GM18526 (cell line): ENCODE data around the gene EHBP1.

Experiments used
- POLR2A ChIP-seq: IDR thresholded peaks from 3 replicates; pipeline ENCODE4 v1.6.1; 2011; ENCODE audit not compliant: insufficient read length; ENCODE audit errors: extremely low read depth

EHBP1 gene

DNA sequence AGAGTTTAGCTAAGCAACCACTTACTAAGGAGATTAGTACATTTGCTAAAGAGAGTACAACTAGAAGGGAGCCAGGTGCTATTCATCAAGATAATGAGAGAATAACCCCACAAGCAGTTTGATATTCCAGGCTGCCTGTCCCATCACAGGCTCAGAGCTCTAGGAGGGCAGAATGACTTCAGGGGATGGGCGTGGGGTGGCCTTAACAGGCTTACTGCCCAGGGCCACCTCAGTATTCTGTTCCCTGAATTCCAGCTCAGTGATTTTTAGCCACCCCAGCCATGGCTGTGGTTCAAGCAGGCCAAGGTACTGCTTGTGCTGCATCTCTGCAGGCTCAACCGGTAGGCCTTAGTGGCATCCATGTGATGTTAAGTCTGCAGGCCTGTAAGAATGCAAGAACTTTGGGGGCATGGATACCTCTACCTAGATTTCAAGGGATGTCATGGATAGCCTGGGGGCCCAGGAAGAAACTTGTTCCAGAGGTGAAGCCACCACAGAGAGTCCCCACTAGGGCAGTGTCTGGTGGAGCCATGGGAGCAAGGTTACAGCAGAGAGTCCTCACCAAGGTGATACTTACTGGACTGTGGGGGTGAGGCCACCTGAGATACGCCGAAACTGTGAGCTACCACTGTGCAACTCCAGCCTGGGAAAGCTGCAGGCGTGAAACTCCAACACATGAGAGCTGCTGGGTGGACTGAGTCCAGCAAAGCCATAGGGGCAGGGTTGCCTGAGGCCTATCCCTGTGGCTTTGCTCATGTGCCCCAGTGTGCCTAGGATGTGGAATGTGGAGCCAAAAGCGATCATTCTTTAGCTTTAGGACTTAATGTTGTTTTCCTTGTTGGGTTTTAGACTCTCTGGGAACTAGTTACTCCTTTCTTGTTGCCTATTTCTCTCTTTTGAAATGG is 107.7 kb downstream of the EHBP1 start:
- TF ChIP-seq POLR2A, result no peak

GRCh38 chr2:62814123-62814522 is 108.6 kb downstream of the EHBP1 start:
- TF ChIP-seq POLR2A, result no peak

GRCh38 chr2:62817348-62817747 is 111.8 kb downstream of the EHBP1 start:
- no peak for TF ChIP-seq POLR2A

GRCh38 chr2:62817995-62818713 is 112.6 kb downstream of the EHBP1 start:
- no peak for TF ChIP-seq POLR2A

DNA sequence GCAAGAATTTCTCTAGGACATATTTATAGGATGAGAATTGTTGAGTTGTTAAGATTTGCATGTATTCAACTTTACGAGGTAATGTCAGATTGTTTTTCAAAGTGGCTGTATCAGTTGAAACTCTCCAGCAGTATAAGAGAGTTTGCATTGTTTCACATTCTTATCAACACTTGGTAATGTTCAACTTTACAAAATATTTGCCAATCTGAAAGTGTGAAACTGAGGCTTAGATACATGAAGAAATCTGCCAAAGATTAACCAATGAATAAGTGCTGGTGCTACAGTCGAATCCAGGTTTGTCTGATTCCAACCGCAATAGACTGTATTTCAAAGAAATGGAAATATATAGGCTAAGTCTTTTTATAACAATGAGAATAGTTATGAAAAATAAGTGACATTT is 117.0 kb downstream of the EHBP1 start:
- TF ChIP-seq POLR2A, result no peak

DNA sequence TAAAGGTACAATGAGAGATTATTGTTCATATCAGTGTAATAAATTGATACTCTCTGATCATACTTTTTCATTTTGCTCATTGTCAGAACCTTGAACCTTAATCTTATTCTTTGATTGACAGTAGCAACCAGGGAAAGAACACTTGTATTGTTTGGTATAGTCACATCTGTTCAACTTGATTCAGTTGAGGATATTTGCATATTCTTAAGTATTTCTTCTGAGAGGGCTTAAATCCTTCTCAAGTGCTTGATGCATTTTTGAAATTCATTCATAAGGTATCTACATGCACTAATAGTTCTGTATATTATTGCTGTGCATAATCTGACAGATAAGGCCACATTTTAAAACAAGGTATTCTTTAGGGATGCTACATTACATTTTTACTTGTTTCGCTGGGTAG is 118.9 kb downstream of the EHBP1 start:
- TF ChIP-seq POLR2A, result no peak

GRCh38 chr2:62826141-62826540 is 120.6 kb downstream of the EHBP1 start:
- no peak for TF ChIP-seq POLR2A

- TF ChIP-seq POLR2A, result no peak
These were observed 121.6 kb downstream of the EHBP1 start for GRCh38 chr2:62826953-62827675.

DNA sequence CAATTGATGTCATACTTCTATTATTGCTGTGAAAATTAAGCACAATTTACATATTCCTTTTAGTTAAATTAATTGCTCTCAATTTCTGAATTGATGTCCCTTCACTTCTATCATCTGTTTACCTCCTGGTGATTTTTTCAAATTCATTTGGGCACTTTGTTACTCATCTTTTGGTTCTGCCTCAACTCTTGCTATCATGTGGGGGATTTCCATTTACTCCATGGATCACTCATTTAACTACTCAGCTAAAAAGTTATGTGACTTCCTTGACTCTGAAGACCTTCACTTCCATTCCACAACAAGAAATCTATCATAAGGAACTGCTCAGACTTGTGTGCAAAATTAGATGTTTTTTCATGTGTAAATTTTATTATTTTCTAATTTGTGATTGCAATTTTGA is 126.2 kb downstream of the EHBP1 start:
- no peak for TF ChIP-seq POLR2A

GRCh38 chr2:62844311-62845090 is 139.0 kb downstream of the EHBP1 start:
- no peak for TF ChIP-seq POLR2A

DNA sequence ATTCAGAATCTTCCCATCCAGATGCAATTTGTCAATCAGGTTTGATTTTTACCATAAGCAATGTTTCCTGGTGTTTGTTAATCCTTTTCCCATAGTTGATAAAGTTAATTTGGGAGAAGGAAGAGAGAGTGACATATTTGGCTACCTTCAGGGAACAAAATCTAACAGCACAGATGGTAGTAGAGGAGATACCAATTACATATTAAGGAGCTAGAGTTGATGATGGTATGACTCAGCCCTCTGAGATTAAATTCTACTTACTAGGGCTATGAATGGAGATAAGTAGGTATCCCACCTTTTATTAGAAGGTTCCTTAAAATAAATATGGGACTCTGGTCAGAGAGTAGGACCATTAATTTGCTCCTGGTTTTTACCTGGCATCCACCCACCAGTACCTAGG is 139.7 kb downstream of the EHBP1 start:
- TF ChIP-seq POLR2A, result no peak

DNA sequence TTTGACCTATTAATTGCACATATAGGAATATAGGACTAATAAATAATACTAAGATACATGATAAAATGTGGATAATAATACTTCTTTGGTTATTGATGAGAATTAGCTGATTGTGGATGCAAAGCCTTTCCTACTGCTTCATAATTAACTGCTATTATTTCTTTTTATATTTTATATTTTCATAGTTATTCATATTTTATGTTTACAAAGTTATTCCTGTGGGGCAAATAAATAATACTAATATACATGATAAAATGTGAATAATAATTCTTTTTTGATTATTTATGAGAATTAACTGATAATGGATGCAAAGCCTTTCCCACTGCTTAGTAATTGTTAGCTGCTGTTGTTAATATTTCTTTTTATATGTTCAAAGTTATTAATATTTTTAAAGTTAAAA is 146.7 kb downstream of the EHBP1 start:
- no peak for TF ChIP-seq POLR2A

DNA sequence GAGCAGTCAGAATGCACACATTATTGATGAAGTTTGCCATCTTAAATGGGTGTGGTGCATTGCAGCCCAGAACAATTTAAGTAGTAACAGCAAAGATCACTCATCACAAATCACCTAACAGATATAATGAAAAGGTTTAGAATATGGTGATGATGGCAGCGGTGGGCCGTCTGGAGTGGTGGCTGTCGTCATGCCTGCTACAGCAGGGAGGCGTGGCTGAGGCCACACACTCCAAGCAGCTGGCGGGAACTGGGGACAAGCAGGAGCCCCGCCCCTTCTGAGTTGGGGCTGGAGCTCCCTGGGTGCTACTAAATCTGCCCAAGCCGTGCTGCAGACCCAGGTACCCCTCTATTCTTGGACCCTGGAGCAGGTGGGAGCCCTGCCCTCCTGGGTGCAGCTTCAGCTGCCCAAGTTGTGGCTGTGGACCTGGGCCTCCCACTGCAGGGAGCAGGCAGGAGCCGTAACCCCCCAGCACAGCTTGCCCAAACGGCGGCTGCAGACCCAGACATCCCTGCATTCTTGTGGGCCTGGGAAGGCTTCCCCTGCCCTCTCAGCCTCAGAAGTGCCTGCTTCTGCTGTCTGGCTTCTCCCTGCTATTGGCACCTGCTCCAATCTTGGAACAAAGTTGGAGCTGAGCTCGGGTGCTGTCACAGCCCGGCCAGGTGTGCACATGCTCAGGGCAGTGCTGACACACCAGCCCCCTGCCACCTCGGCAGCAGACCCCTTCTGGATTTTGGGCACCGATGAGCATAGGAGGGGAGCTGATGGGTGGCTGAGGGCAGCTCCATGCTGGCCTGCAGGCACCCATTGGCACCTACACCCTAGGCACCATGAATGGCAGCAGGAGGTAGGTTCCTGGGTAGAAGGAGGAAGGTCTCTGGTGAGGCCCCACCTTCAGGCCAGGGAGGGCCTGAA is 149.3 kb downstream of the EHBP1 start:
- TF ChIP-seq POLR2A, result no peak

DNA sequence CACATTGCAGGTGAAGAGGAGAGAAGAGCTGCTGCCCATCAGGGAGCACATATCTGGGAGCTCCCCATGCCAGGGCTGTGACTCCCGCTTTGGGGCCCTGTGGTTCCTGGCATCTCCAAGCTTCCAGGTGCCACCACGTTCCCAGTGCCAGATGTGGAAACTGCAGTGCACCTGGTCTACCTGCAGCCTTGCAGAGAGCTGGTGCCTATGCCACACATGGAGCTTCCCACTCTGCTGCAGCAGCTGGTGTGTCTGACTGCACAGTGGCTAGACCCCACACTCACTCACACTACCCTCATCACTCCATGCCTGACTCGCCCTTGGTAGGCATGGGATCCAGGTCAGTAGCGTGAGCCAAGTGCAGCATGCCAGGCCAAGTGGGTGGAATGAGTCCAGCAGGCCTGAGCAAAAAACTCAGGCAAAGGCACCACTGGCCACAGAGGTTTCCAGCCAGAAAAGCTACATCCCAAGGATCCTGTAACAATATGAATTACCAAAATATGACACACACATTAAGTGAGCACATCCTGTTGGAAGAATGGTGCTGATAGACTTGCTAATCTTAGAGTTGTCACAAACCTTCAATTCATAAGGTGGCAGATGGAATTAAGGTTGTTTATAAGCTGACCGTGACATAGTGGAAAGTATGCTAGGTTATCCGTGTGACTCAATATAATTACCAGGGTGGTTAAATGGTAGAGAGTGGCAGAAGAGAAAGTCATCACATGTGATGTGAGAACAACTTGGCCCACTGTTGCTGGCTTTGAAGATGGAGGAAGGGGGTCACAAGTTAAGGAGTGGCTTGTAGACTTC is 150.9 kb downstream of the EHBP1 start:
- no peak for TF ChIP-seq POLR2A
